Subcutaneous abdominal adipose tissue (tissue), 5 donors: ENCODE measurements around the gene S100PBP.

Experiments used
- H3K27ac ChIP-seq: one replicate; pipeline ENCODE4 v1.7.0; 2013; ENCODE audit warnings: low read depth, mild to moderate bottlenecking, inconsistent platforms, low read length, moderate library complexity
- H3K27me3 ChIP-seq, 5 donors: one replicate each; pipeline ENCODE4 v1.7.0; 2013; ENCODE audit warnings: low read length in 5 of 5, inconsistent platforms in 1 of 5; ENCODE audit not compliant: control insufficient read depth in 5 of 5, insufficient read depth in 4 of 5
- H3K36me3 ChIP-seq, 5 donors: one replicate each; pipeline ENCODE4 v1.7.0; 2013; ENCODE audit warnings: low read length in 5 of 5; ENCODE audit not compliant: control insufficient read depth in 5 of 5, insufficient read depth in 5 of 5
- H3K4me1 ChIP-seq, 5 donors: one replicate each; pipeline ENCODE4 v1.7.0; 2013; ENCODE audit warnings: low read length in 5 of 5, mild to moderate bottlenecking in 3 of 5, moderate library complexity in 1 of 5; ENCODE audit not compliant: control insufficient read depth in 5 of 5, insufficient read depth in 5 of 5
- H3K4me3 ChIP-seq, 5 donors: one replicate each; pipeline ENCODE4 v1.7.0; 2013; ENCODE audit warnings: low read length in 5 of 5, low read depth in 1 of 5
- H3K9ac ChIP-seq, 5 donors: one replicate each; pipeline ENCODE4 v1.7.0; 2013; ENCODE audit warnings: low read length in 5 of 5, mild to moderate bottlenecking in 4 of 5, moderate library complexity in 3 of 5
- H3K9me3 ChIP-seq, 5 donors: one replicate each; pipeline ENCODE4 v1.7.0; 2013; ENCODE audit warnings: low read length in 5 of 5; ENCODE audit not compliant: control insufficient read depth in 5 of 5
- donor health status: healthy.
- donor health status: healthy.
- donor health status: healthy.
- donor health status: healthy.
- donor health status: healthy.

S100PBP gene

DNA sequence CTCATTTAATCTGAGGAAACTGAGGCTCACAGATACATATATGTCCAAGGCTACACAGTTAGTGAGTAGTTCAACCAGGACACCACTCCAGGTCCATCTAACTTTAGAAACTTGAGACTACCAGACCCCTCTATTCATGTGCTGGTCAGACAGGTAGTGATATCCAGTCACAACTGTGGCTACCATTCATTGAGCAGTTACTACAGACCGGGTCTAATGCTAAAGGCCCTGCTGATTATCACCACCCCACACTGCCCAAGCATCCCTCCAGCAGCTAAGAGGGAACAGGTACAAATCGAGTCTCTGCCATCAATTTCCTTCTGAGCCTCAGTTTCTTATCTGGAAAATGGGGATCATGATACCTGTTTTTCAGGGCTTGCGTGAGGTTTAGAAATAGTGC, 74.2 kb downstream of the S100PBP start:
- Histone ChIP-seq H3K4me3 (no peak overlapping the region), H3K27ac (no peak overlapping the region), H3K27me3 (peaks cover 21 to 52% (median 43%) of the 10 kb centered on the region in 5 donors), H3K36me3 (no peaks in the 10 kb centered on the region), H3K9ac (no peak overlapping the region), H3K4me1 (peaks cover 1 to 16% (median 13%) of the 10 kb centered on the region in 5 donors), H3K9me3 (peaks cover 0 to 3% (median 0%) of the 10 kb centered on the region in 5 donors)

GRCh38 chr1:32892368-32893197, 75.1 kb downstream of the S100PBP start:
- Histone ChIP-seq H3K4me1 (peaks cover 1 to 16% (median 13%) of the 10 kb centered on the region in 5 donors), H3K9me3 (peaks cover 0 to 3% (median 0%) of the 10 kb centered on the region in 5 donors), H3K27ac (no peak overlapping the region), H3K4me3 (peak overlapping the region in 4 of 5 donors; percentile 39 to 54 (median 48)), H3K9ac (no peak overlapping the region), H3K36me3 (no peaks in the 10 kb centered on the region), H3K27me3 (peaks cover 12 to 44% (median 34%) of the 10 kb centered on the region in 5 donors)

- no peaks in the 10 kb centered on the region for H3K36me3 ChIP-seq
- no peak overlapping the region for H3K9ac ChIP-seq
- H3K27ac ChIP-seq: no peak overlapping the region
- peaks cover 0 to 3% (median 0%) of the 10 kb centered on the region in 5 donors for H3K9me3 ChIP-seq
- peak overlapping the region in 4 of 5 donors; percentile 39 to 54 (median 48) for H3K4me3 ChIP-seq
- peaks cover 9 to 36% (median 27%) of the 10 kb centered on the region in 5 donors for H3K27me3 ChIP-seq
- peaks cover 1 to 16% (median 13%) of the 10 kb centered on the region in 5 donors for H3K4me1 ChIP-seq
Observed at GRCh38 chr1:32893198-32894018, 76.0 kb downstream of the S100PBP start.

DNA sequence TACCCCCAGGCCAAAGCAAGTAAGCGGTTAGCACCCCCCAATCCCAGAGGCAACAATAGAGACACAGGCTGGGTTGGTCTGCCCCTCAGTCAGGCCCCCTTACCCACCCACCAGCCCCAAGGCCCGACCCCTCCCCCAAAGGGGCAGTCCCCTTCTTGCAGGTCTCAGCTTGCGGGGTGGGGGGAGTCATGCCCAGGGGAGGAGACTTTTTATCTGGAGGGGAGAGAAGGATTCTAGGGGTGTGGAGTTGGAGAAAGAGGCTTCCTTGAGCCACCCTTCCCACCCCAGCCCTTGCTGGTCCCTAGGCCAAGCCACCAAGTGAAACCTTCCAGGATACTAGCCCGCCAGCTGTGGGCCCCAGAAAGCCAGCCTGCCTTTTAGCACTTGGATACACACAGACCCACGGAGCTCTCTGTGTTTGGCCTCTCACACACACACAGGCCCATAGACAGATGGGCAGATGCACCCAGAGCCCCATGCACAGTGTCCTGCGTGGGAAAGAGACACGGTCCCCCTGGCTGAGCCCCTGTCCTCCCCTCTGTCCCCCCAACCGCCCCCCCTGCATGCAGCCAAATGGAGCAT, 76.7 kb downstream of the S100PBP start:
- Histone ChIP-seq H3K36me3 (no peaks in the 10 kb centered on the region), H3K4me1 (peaks cover 1 to 16% (median 13%) of the 10 kb centered on the region in 5 donors), H3K4me3 (peak overlapping the region in 1 of 5 donors; percentile 13), H3K27ac (no peak overlapping the region), H3K9me3 (peaks cover 0 to 3% (median 0%) of the 10 kb centered on the region in 5 donors), H3K9ac (no peak overlapping the region), H3K27me3 (peaks cover 9 to 33% (median 22%) of the 10 kb centered on the region in 5 donors)

DNA sequence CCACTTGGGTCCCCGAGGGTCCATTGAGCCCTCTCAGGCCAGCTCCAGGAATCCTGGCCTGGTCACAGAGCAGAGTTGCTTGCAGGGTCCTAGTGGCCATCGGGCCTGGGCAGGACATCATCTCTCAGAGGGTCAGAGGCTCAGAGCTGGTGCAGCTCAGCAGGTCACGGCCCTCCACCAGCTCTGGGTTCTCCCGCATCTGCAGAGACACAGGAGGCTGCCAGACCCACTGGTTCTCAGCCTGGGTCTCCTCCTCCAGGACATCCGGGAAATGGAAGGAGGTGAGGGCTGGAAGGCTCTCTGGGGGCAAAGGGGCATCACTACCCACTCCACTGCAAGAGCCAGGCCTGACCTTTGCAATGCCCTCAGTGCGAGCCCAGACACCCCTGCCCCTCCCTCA, 77.2 kb downstream of the S100PBP start:
- peaks cover 0 to 3% (median 0%) of the 10 kb centered on the region in 5 donors for H3K9me3 ChIP-seq
- peaks cover 1 to 16% (median 13%) of the 10 kb centered on the region in 5 donors for H3K4me1 ChIP-seq
- H3K36me3 ChIP-seq: no peaks in the 10 kb centered on the region
- no peak overlapping the region for H3K27ac ChIP-seq
- H3K9ac ChIP-seq: no peak overlapping the region
- no peak overlapping the region for H3K4me3 ChIP-seq
- H3K27me3 ChIP-seq: peaks cover 9 to 33% (median 22%) of the 10 kb centered on the region in 5 donors

- peaks cover 1 to 19% (median 16%) of the 10 kb centered on the region in 5 donors for H3K4me1 ChIP-seq
- no peaks in the 10 kb centered on the region for H3K36me3 ChIP-seq
- H3K4me3 ChIP-seq: no peak overlapping the region
- H3K9me3 ChIP-seq: peaks cover 0 to 3% (median 0%) of the 10 kb centered on the region in 5 donors
- H3K27ac ChIP-seq: no peak overlapping the region
- no peak overlapping the region for H3K9ac ChIP-seq
- peaks cover 9 to 30% (median 22%) of the 10 kb centered on the region in 5 donors for H3K27me3 ChIP-seq
Observed at GRCh38 chr1:32895325-32896215, 78.1 kb downstream of the S100PBP start.

- no peak overlapping the region for H3K9ac ChIP-seq
- no peak overlapping the region for H3K4me3 ChIP-seq
- H3K4me1 ChIP-seq: peaks cover 1 to 25% (median 21%) of the 10 kb centered on the region in 5 donors
- H3K36me3 ChIP-seq: no peaks in the 10 kb centered on the region
- H3K9me3 ChIP-seq: peaks cover 0 to 3% (median 0%) of the 10 kb centered on the region in 5 donors
- H3K27me3 ChIP-seq: peaks cover 9 to 24% (median 21%) of the 10 kb centered on the region in 5 donors
- no peak overlapping the region for H3K27ac ChIP-seq
Observed at GRCh38 chr1:32896451-32896850, 79.0 kb downstream of the S100PBP start.

GRCh38 chr1:32897082-32898049, 79.9 kb downstream of the S100PBP start:
- Histone ChIP-seq H3K27me3 (peaks cover 5 to 19% (median 15%) of the 10 kb centered on the region in 5 donors), H3K9me3 (peaks cover 0 to 3% (median 0%) of the 10 kb centered on the region in 5 donors)

More at GRCh38 chr1:32897082-32898049, 79.9 kb downstream of the S100PBP start:
- Histone ChIP-seq H3K36me3 (no peaks in the 10 kb centered on the region), H3K4me3 (no peak overlapping the region), H3K9ac (no peak overlapping the region), H3K4me1 (peaks cover 1 to 29% (median 24%) of the 10 kb centered on the region in 5 donors), H3K27ac (no peak overlapping the region)
